ENCODE results near the gene TUBA3C. TPM values are rescaled to one million over a fixed set of nuclear protein-coding genes. Genes with fewer than 3 reads are reported as not detected.

The TUBA3C gene
- total and polyA plus RNA-seq, 4 experiments from 2014 or later, result not detected

- Mint-ChIP-seq H3K9me3 (peaks cover 2 to 24% (median 9%) of the 10 kb centered on the region in 8 donors), H3K27ac (no peak overlapping the region), H3K4me3 (no peak overlapping the region), H3K4me1 (no peaks in the 10 kb centered on the region), H3K36me3 (no peaks in the 10 kb centered on the region), H3K27me3 (no peaks in the 10 kb centered on the region)
- no peak overlapping the region for H3K4me3 ChIP-seq (ENCODE audit: low read length in 2 of 2)
- H3K27me3 ChIP-seq (ENCODE audit: insufficient read depth, low read length), result no peaks in the 10 kb centered on the region
- intact Hi-C loops (cut with micrococcal nuclease), result no loop called here
- H3K9me3 ChIP-seq (ENCODE audit: control insufficient read depth in 1 of 2, low read length in 2 of 2), result no peaks in the 10 kb centered on the region
- no peak for DNase-seq
- CTCF ChIA-PET (ENCODE audit: partially characterized antibody), result no interaction called here
- POLR2A ChIA-PET (ENCODE audit: partially characterized antibody), result no interaction called here
- no peaks in the 10 kb centered on the region for H3K36me3 ChIP-seq (ENCODE audit: insufficient read depth, low read length)
- no peak overlapping the region for H3K27ac ChIP-seq (ENCODE audit: low read depth, low read length)
- no peaks in the 10 kb centered on the region for H3K4me1 ChIP-seq (ENCODE audit: insufficient read depth, low read length)
Measured at GRCh38 chr13:19159761-19160420, 21.7 kb downstream of the TUBA3C start.

GRCh38 chr13:19159181-19159580, 22.4 kb downstream of the TUBA3C start:
- H3K4me3 Mint-ChIP-seq, result no peak overlapping the region
- H3K27me3 ChIP-seq (ENCODE audit: insufficient read depth, low read length), result no peaks in the 10 kb centered on the region
- H3K4me3 ChIP-seq (ENCODE audit: low read length in 2 of 2), result no peak overlapping the region
- no peaks in the 10 kb centered on the region for H3K27me3 Mint-ChIP-seq
- H3K9me3 Mint-ChIP-seq, result peaks cover 2 to 23% (median 9%) of the 10 kb centered on the region in 8 donors
- CTCF ChIA-PET (ENCODE audit: partially characterized antibody), result no interaction called here
- H3K4me1 Mint-ChIP-seq, result no peaks in the 10 kb centered on the region
- POLR2A ChIA-PET (ENCODE audit: partially characterized antibody), result no interaction called here
- no peaks in the 10 kb centered on the region for H3K36me3 ChIP-seq (ENCODE audit: insufficient read depth, low read length)
- H3K27ac Mint-ChIP-seq, result no peak overlapping the region
- no peaks in the 10 kb centered on the region for H3K4me1 ChIP-seq (ENCODE audit: insufficient read depth, low read length)
- intact Hi-C loops (cut with micrococcal nuclease), result no loop called here
- no peaks in the 10 kb centered on the region for H3K9me3 ChIP-seq (ENCODE audit: control insufficient read depth in 1 of 2, low read length in 2 of 2)
- no peak for DNase-seq
- no peaks in the 10 kb centered on the region for H3K36me3 Mint-ChIP-seq
- H3K27ac ChIP-seq (ENCODE audit: low read depth, low read length), result no peak overlapping the region

- no peak overlapping the region for H3K27ac ChIP-seq (ENCODE audit: low read depth, low read length)
- no peaks in the 10 kb centered on the region for H3K27me3 ChIP-seq (ENCODE audit: insufficient read depth, low read length)
- H3K36me3 ChIP-seq (ENCODE audit: insufficient read depth, low read length), result no peaks in the 10 kb centered on the region
- H3K27me3 Mint-ChIP-seq, result no peaks in the 10 kb centered on the region
- H3K4me1 ChIP-seq (ENCODE audit: insufficient read depth, low read length), result no peaks in the 10 kb centered on the region
- ChIA-PET POLR2A (ENCODE audit: partially characterized antibody) (no interaction called here), CTCF (ENCODE audit: partially characterized antibody) (no interaction called here)
- DNase-seq, result no peak
- H3K4me3 Mint-ChIP-seq, result no peak overlapping the region
- no peak overlapping the region for H3K27ac Mint-ChIP-seq
- no peak overlapping the region for H3K4me3 ChIP-seq (ENCODE audit: low read length in 2 of 2)
- H3K4me1 Mint-ChIP-seq, result no peaks in the 10 kb centered on the region
- intact Hi-C loops (cut with micrococcal nuclease), result no loop called here
- H3K9me3 Mint-ChIP-seq, result peaks cover 0 to 18% (median 8%) of the 10 kb centered on the region in 8 donors
- no peaks in the 10 kb centered on the region for H3K9me3 ChIP-seq (ENCODE audit: control insufficient read depth in 1 of 2, low read length in 2 of 2)
- no peaks in the 10 kb centered on the region for H3K36me3 Mint-ChIP-seq
Measured at GRCh38 chr13:19158526-19159174, 23.0 kb downstream of the TUBA3C start.

GRCh38 chr13:19158006-19158405, 23.6 kb downstream of the TUBA3C start:
- H3K4me3 Mint-ChIP-seq, result no peak overlapping the region
- H3K9me3 Mint-ChIP-seq, result peaks cover 0 to 13% (median 4%) of the 10 kb centered on the region in 8 donors
- no peaks in the 10 kb centered on the region for H3K4me1 ChIP-seq (ENCODE audit: insufficient read depth, low read length)
- no peaks in the 10 kb centered on the region for H3K36me3 ChIP-seq (ENCODE audit: insufficient read depth, low read length)
- H3K4me1 Mint-ChIP-seq, result no peaks in the 10 kb centered on the region
- no peak overlapping the region for H3K4me3 ChIP-seq (ENCODE audit: low read length in 2 of 2)
- H3K36me3 Mint-ChIP-seq, result no peaks in the 10 kb centered on the region
- H3K27ac Mint-ChIP-seq, result no peak overlapping the region
- no peak overlapping the region for H3K27ac ChIP-seq (ENCODE audit: low read depth, low read length)
- no peak for DNase-seq
- intact Hi-C loops (cut with micrococcal nuclease), result no loop called here
- no peaks in the 10 kb centered on the region for H3K27me3 Mint-ChIP-seq
- no peaks in the 10 kb centered on the region for H3K27me3 ChIP-seq (ENCODE audit: insufficient read depth, low read length)
- CTCF ChIA-PET (ENCODE audit: partially characterized antibody), result no interaction called here
- POLR2A ChIA-PET (ENCODE audit: partially characterized antibody), result no interaction called here
- no peaks in the 10 kb centered on the region for H3K9me3 ChIP-seq (ENCODE audit: control insufficient read depth in 1 of 2, low read length in 2 of 2)

GRCh38 chr13:19157461-19157860, 24.2 kb downstream of the TUBA3C start:
- no peak for DNase-seq
- Histone ChIP-seq H3K36me3 (ENCODE audit: insufficient read depth, low read length) (no peaks in the 10 kb centered on the region), H3K27ac (ENCODE audit: low read depth, low read length) (no peak overlapping the region), H3K4me1 (ENCODE audit: insufficient read depth, low read length) (no peaks in the 10 kb centered on the region), H3K27me3 (ENCODE audit: insufficient read depth, low read length) (no peaks in the 10 kb centered on the region), H3K9me3 (ENCODE audit: control insufficient read depth in 1 of 2, low read length in 2 of 2) (no peaks in the 10 kb centered on the region), H3K4me3 (ENCODE audit: low read length in 2 of 2) (no peak overlapping the region)
- intact Hi-C loops (cut with micrococcal nuclease), result no loop called here
- H3K27me3 Mint-ChIP-seq, result no peaks in the 10 kb centered on the region
- H3K9me3 Mint-ChIP-seq, result peaks cover 0 to 8% (median under 1%) of the 10 kb centered on the region in 8 donors
- H3K4me1 Mint-ChIP-seq, result no peaks in the 10 kb centered on the region
- CTCF ChIA-PET (ENCODE audit: partially characterized antibody), result no interaction called here
- POLR2A ChIA-PET (ENCODE audit: partially characterized antibody), result no interaction called here
- no peaks in the 10 kb centered on the region for H3K36me3 Mint-ChIP-seq
- H3K27ac Mint-ChIP-seq, result no peak overlapping the region
- no peak overlapping the region for H3K4me3 Mint-ChIP-seq

GRCh38 chr13:19156013-19156825, 25.4 kb downstream of the TUBA3C start:
- no peaks in the 10 kb centered on the region for H3K4me1 Mint-ChIP-seq
- H3K27ac Mint-ChIP-seq, result no peak overlapping the region

GRCh38 chr13:19155321-19155861, 26.2 kb downstream of the TUBA3C start:
- DNase-seq, result no peak
- Histone ChIP-seq H3K27ac (ENCODE audit: low read depth, low read length) (no peak overlapping the region), H3K9me3 (ENCODE audit: control insufficient read depth in 1 of 2, low read length in 2 of 2) (no peaks in the 10 kb centered on the region), H3K4me3 (ENCODE audit: low read length in 2 of 2) (no peak overlapping the region), H3K27me3 (ENCODE audit: insufficient read depth, low read length) (no peaks in the 10 kb centered on the region), H3K36me3 (ENCODE audit: insufficient read depth, low read length) (no peaks in the 10 kb centered on the region), H3K4me1 (ENCODE audit: insufficient read depth, low read length) (no peaks in the 10 kb centered on the region)
- POLR2A ChIA-PET (ENCODE audit: partially characterized antibody), result no interaction called here
- no peak overlapping the region for H3K4me3 Mint-ChIP-seq
- H3K4me1 Mint-ChIP-seq, result no peaks in the 10 kb centered on the region
- H3K27me3 Mint-ChIP-seq, result no peaks in the 10 kb centered on the region
- H3K27ac Mint-ChIP-seq, result no peak overlapping the region
- CTCF ChIA-PET (ENCODE audit: partially characterized antibody), result no interaction called here
- intact Hi-C loops (cut with micrococcal nuclease), result no loop called here
- H3K9me3 Mint-ChIP-seq, result peaks cover 0 to 5% (median 0%) of the 10 kb centered on the region in 8 donors
- H3K36me3 Mint-ChIP-seq, result no peaks in the 10 kb centered on the region

More at GRCh38 chr13:19156013-19156825, 25.4 kb downstream of the TUBA3C start:
- H3K4me1 ChIP-seq (ENCODE audit: insufficient read depth, low read length), result no peaks in the 10 kb centered on the region
- Mint-ChIP-seq H3K27me3 (no peaks in the 10 kb centered on the region), H3K4me3 (no peak overlapping the region), H3K36me3 (no peaks in the 10 kb centered on the region), H3K9me3 (peaks cover 0 to 2% (median 0%) of the 10 kb centered on the region in 8 donors)
- H3K9me3 ChIP-seq (ENCODE audit: control insufficient read depth in 1 of 2, low read length in 2 of 2), result no peaks in the 10 kb centered on the region
- ChIA-PET CTCF (ENCODE audit: partially characterized antibody) (no interaction called here), POLR2A (ENCODE audit: partially characterized antibody) (no interaction called here)
- no peak overlapping the region for H3K27ac ChIP-seq (ENCODE audit: low read depth, low read length)
- H3K27me3 ChIP-seq (ENCODE audit: insufficient read depth, low read length), result no peaks in the 10 kb centered on the region
- no peaks in the 10 kb centered on the region for H3K36me3 ChIP-seq (ENCODE audit: insufficient read depth, low read length)
- no peak for DNase-seq
- H3K4me3 ChIP-seq (ENCODE audit: low read length in 2 of 2), result no peak overlapping the region
- intact Hi-C loops (cut with micrococcal nuclease), result no loop called here
